Measurements from ENCODE around the gene FOXK1.

GRCh38 chr7:4799508-4800268 lies 117.6 kb downstream of the FOXK1 start:
- TF ChIP-seq POLR2A (IDR thresholded peaks at IDR 0.05; ENCODE audit: low read depth, low read length), result no peak
- TF ChIP-seq POLR2AphosphoS5 (IDR thresholded peaks at IDR 0.05; ENCODE audit: low read depth, low read length), result no peak
- no peak for TF ChIP-seq TAF1 (IDR thresholded peaks at IDR 0.05; ENCODE audit: borderline replicate concordance, low read depth, low read length)
